Activated naive CD8-positive, alpha-beta T cell treated with anti-CD3 and anti-CD28 coated beads, Interleukin-2, amount 50 U/mL, for 24 hours (primary cell): Measurements from ENCODE around the gene STX11.

ENCODE experiments used
- ATAC-seq: fragments of 150-1000 bp; cut with Tn5 transposase; one replicate; pipeline ENCODE4 v1.10.0; 2021
- DNase-seq: peaks from one replicate; pipeline ENCODE4 v3.0.0; 2021
- H3K27ac Mint-ChIP-seq: one replicate; pipeline ENCODE4 v1.8.0; 2021; ENCODE audit warnings: mild to moderate bottlenecking, mixed read lengths
- H3K27me3 Mint-ChIP-seq: one replicate; pipeline ENCODE4 v1.8.0; 2021; ENCODE audit warnings: mixed read lengths
- H3K36me3 Mint-ChIP-seq: one replicate; pipeline ENCODE4 v1.8.0; 2021; ENCODE audit warnings: low read depth, mixed read lengths
- H3K4me1 Mint-ChIP-seq: one replicate; pipeline ENCODE4 v1.8.0; 2021; ENCODE audit warnings: mixed read lengths
- H3K4me3 Mint-ChIP-seq: one replicate; pipeline ENCODE4 v1.8.0; 2021; ENCODE audit warnings: mild to moderate bottlenecking, moderate library complexity, mixed read lengths
- H3K9me3 Mint-ChIP-seq: one replicate; pipeline ENCODE4 v1.8.0; 2021; ENCODE audit warnings: mixed read lengths

STX11 gene

GRCh38 chr6:144220031-144220790, 69.9 kb downstream of the STX11 start:
- peaks cover 5% of the 10 kb centered on the region for H3K36me3 Mint-ChIP-seq
- DNase-seq (no peak), ATAC-seq (no peak)
- H3K27ac Mint-ChIP-seq = no peak overlapping the region
- H3K27me3 Mint-ChIP-seq = peaks cover 3% of the 10 kb centered on the region
- no peaks in the 10 kb centered on the region for H3K9me3 Mint-ChIP-seq
- H3K4me1 Mint-ChIP-seq = peaks cover 34% of the 10 kb centered on the region
- no peak overlapping the region for H3K4me3 Mint-ChIP-seq

- Mint-ChIP-seq H3K4me1 (peaks cover 4% of the 10 kb centered on the region), H3K4me3 (no peak overlapping the region), H3K36me3 (no peaks in the 10 kb centered on the region), H3K9me3 (no peaks in the 10 kb centered on the region), H3K27me3 (no peaks in the 10 kb centered on the region), H3K27ac (no peak overlapping the region)
- ATAC-seq = no peak
- no peak for DNase-seq
Observed at GRCh38 chr6:144223686-144224085, 73.4 kb downstream of the STX11 start.

GRCh38 chr6:144231721-144232120, 81.4 kb downstream of the STX11 start:
- no peak for DNase-seq
- Mint-ChIP-seq H3K36me3 (no peaks in the 10 kb centered on the region), H3K4me3 (no peak overlapping the region), H3K4me1 (no peaks in the 10 kb centered on the region), H3K27ac (no peak overlapping the region), H3K9me3 (no peaks in the 10 kb centered on the region), H3K27me3 (peaks cover 2% of the 10 kb centered on the region)
- no peak for ATAC-seq

- no peaks in the 10 kb centered on the region for H3K4me1 Mint-ChIP-seq
- ATAC-seq (no peak), DNase-seq (no peak)
Observed at GRCh38 chr6:144232176-144232831, 82.0 kb downstream of the STX11 start.

GRCh38 chr6:144232832-144233230, 82.5 kb downstream of the STX11 start:
- H3K27me3 Mint-ChIP-seq = peaks cover 2% of the 10 kb centered on the region
- H3K9me3 Mint-ChIP-seq = no peaks in the 10 kb centered on the region
- H3K4me3 Mint-ChIP-seq = no peak overlapping the region

More at GRCh38 chr6:144232176-144232831, 82.0 kb downstream of the STX11 start:
- Mint-ChIP-seq H3K27me3 (peaks cover 2% of the 10 kb centered on the region), H3K27ac (no peak overlapping the region), H3K4me3 (no peak overlapping the region), H3K36me3 (no peaks in the 10 kb centered on the region), H3K9me3 (no peaks in the 10 kb centered on the region)

GRCh38 chr6:144234399-144234798, 84.1 kb downstream of the STX11 start:
- H3K36me3 Mint-ChIP-seq = no peaks in the 10 kb centered on the region
- H3K4me1 Mint-ChIP-seq = no peaks in the 10 kb centered on the region
- no peak for ATAC-seq
- H3K9me3 Mint-ChIP-seq = no peaks in the 10 kb centered on the region
- no peak for DNase-seq
- no peak overlapping the region for H3K27ac Mint-ChIP-seq
- no peaks in the 10 kb centered on the region for H3K27me3 Mint-ChIP-seq
- no peak overlapping the region for H3K4me3 Mint-ChIP-seq

More at GRCh38 chr6:144232832-144233230, 82.5 kb downstream of the STX11 start:
- Mint-ChIP-seq H3K36me3 (no peaks in the 10 kb centered on the region), H3K27ac (no peak overlapping the region), H3K4me1 (no peaks in the 10 kb centered on the region)
- no peak for ATAC-seq
- no peak for DNase-seq

GRCh38 chr6:144234935-144235334, 84.6 kb downstream of the STX11 start:
- no peaks in the 10 kb centered on the region for H3K36me3 Mint-ChIP-seq
- no peaks in the 10 kb centered on the region for H3K4me1 Mint-ChIP-seq
- no peak overlapping the region for H3K27ac Mint-ChIP-seq
- no peak overlapping the region for H3K4me3 Mint-ChIP-seq
- H3K27me3 Mint-ChIP-seq = no peaks in the 10 kb centered on the region
- no peaks in the 10 kb centered on the region for H3K9me3 Mint-ChIP-seq
- ATAC-seq = no peak
- DNase-seq = no peak
